Endothelial cell of umbilical vein (primary cell): Measurements from ENCODE around the gene FRMPD3. TPM values are rescaled to one million over a fixed set of nuclear protein-coding genes. Genes with fewer than 3 reads are reported as not detected.

Experiments
- BruUV-seq: library from RNA; stranded (reverse); fragments of 400-500 nt; replicated peaks from 2 replicates; lab custom pipeline; 2021; lab: Mats Ljungman, UMichigan
- CTCF ChIA-PET: fragments of 300-600, 350-600 bp; sonication (Branson Sonifier 250); formaldehyde crosslinking; loops from one replicate; lab custom pipeline; 2021; ENCODE audit warnings: antibody characterized with exemption, inconsistent platforms; lab: Charles Lee
- POLR2A ChIA-PET: fragments of 300-600, 350-600 bp; sonication (Branson Sonifier 250); formaldehyde crosslinking; loops from one replicate; lab custom pipeline; 2021; ENCODE audit warnings: antibody characterized with exemption, inconsistent platforms; lab: Charles Lee
- DNase-seq: peaks from one replicate; pipeline ENCODE4 v3.0.0-alpha.2; 2011; ENCODE audit warnings: low read depth, low spot score
- FAIRE-seq: peaks from 2 replicates; lab custom pipeline; 2011; peaks lifted over from hg19 to GRCh38; lab: Jason Lieb, UNC
- H2AFZ ChIP-seq: 2 replicates; pipeline ENCODE4 v1.6.0; 2012; ENCODE audit warnings: low read depth, low read length, control low read depth, inconsistent platforms
- H3K27ac ChIP-seq: 2 replicates; pipeline ENCODE4 v1.5.1; 2011; ENCODE audit warnings: low read depth, mild to moderate bottlenecking, control low read depth, low read length, moderate library complexity; ENCODE audit not compliant: insufficient read depth
- H3K27me3 ChIP-seq, 2 experiments: 2 replicates each; pipeline versions ENCODE4 v1.6.0 to v1.6.1; 2011; ENCODE audit warnings: low read length in 2 of 2, mixed read lengths in 1 of 2; ENCODE audit not compliant: control insufficient read depth in 2 of 2, insufficient read depth in 2 of 2
- H3K36me3 ChIP-seq, 2 experiments: 2 replicates in 1 of 2; 3 replicates in 1 of 2; pipeline ENCODE4 v1.5.1; 2011; ENCODE audit warnings: low read length in 2 of 2, mild to moderate bottlenecking in 1 of 2, moderate library complexity in 1 of 2; ENCODE audit not compliant: control insufficient read depth in 2 of 2, insufficient read depth in 2 of 2; ENCODE audit errors: extremely low read depth in 1 of 2
- H3K4me1 ChIP-seq: 3 replicates; pipeline ENCODE4 v1.5.1; 2011; ENCODE audit warnings: mild to moderate bottlenecking, low read length; ENCODE audit not compliant: control insufficient read depth, insufficient read depth; ENCODE audit errors: extremely low read depth
- H3K4me2 ChIP-seq: 2 replicates; pipeline ENCODE4 v1.6.1; 2011; ENCODE audit warnings: low read length, control low read depth, mixed read lengths; ENCODE audit not compliant: insufficient read depth
- H3K4me3 ChIP-seq, 3 experiments: fragments of 200-600 bp in 1 of 3; sonication (generic), shearing (Covaris generic) in 1 of 3; replicated peaks in 1 of 3; 2 replicates each; pipeline ENCODE4 v1.5.1; 2011 to 2016; ENCODE audit warnings: control low read depth in 3 of 3, low read length in 3 of 3, mild to moderate bottlenecking in 2 of 3, inconsistent platforms in 1 of 3, low read depth in 1 of 3, moderate library complexity in 1 of 3; ENCODE audit not compliant: insufficient read depth in 1 of 3
- H3K79me2 ChIP-seq: 2 replicates; pipeline ENCODE4 v1.6.0; 2012; ENCODE audit warnings: low read length, inconsistent platforms; ENCODE audit not compliant: control insufficient read depth, insufficient read depth
- H3K9ac ChIP-seq: replicated peaks from 2 replicates; pipeline ENCODE3; 2011; ENCODE audit warnings: low read length, control low read depth; ENCODE audit not compliant: insufficient read depth; ENCODE audit errors: extremely low read depth
- H3K9me1 ChIP-seq: replicated peaks from 3 replicates; pipeline ENCODE4 v1.6.0; 2011; ENCODE audit warnings: mild to moderate bottlenecking, low read length; ENCODE audit not compliant: control insufficient read depth, insufficient read depth; ENCODE audit errors: extremely low read depth
- H3K9me3 ChIP-seq: replicated peaks from 2 replicates; pipeline ENCODE4 v1.5.1; 2012; ENCODE audit warnings: low read length, inconsistent platforms; ENCODE audit not compliant: control insufficient read depth, insufficient read depth
- H4K20me1 ChIP-seq: replicated peaks from 2 replicates; pipeline ENCODE3; 2011; ENCODE audit warnings: mild to moderate bottlenecking, low read length; ENCODE audit not compliant: control insufficient read depth, insufficient read depth; ENCODE audit errors: extremely low read depth
- EZH2 ChIP-seq: IDR thresholded peaks from 2 replicates; pipeline ENCODE4 v1.6.1; 2012; ENCODE audit warnings: borderline replicate concordance, low read depth, mild to moderate bottlenecking, moderate library complexity, low read length, inconsistent platforms; ENCODE audit not compliant: severe bottlenecking
- FOS ChIP-seq: IDR thresholded peaks from 2 replicates; pipeline ENCODE4 v1.6.1; 2011; ENCODE audit warnings: mild to moderate bottlenecking, low read length, moderate library complexity, borderline replicate concordance; ENCODE audit not compliant: insufficient read depth
- GATA2 ChIP-seq: IDR thresholded peaks from 2 replicates; pipeline ENCODE4 v1.7.0; 2011; ENCODE audit warnings: low read depth, mild to moderate bottlenecking, moderate library complexity, mixed read lengths, low read length; ENCODE audit not compliant: insufficient read length, insufficient read depth
- JUN ChIP-seq: IDR thresholded peaks from 2 replicates; pipeline ENCODE4 v1.6.1; 2011; ENCODE audit warnings: borderline replicate concordance, low read depth; ENCODE audit not compliant: insufficient read length, insufficient read depth
- MAX ChIP-seq: IDR thresholded peaks from 2 replicates; pipeline ENCODE4 v1.6.1; 2011; ENCODE audit not compliant: insufficient read depth, insufficient read length
- MYC ChIP-seq: IDR thresholded peaks from one replicate; pipeline ENCODE4 v1.6.1; 2011; ENCODE audit warnings: mild to moderate bottlenecking, low read depth, low read length
- POLR2A ChIP-seq: IDR thresholded peaks from 2 replicates; pipeline ENCODE4 v1.6.1; 2012; ENCODE audit warnings: low read depth, mild to moderate bottlenecking, control low read depth, low read length
- POLR2AphosphoS5 ChIP-seq: IDR thresholded peaks from 2 replicates; pipeline ENCODE4 v1.6.1; 2012; ENCODE audit warnings: low read depth, mild to moderate bottlenecking, control low read depth, low read length, moderate library complexity; ENCODE audit not compliant: insufficient read depth
- dilution Hi-C: fragments of 300-500 bp; cut with MboI; formaldehyde crosslinking; loops from one replicate; pipeline ENCODE4 v1.15.0; 2019; ENCODE audit warnings: low sequenced_read_pairs; ENCODE audit not compliant: extremely low pct_ligation_motif_present
- intact Hi-C: fragments of 100-400 bp; cut with micrococcal nuclease; formaldehyde crosslinking; loops from one replicate; pipeline ENCODE4 v1.10.0; 2022
- polyA plus RNA-seq, 4 experiments: library from polyadenylated mRNA; depleted of rRNA in 3 of 4; stranded (reverse) in 3 of 4; unstranded in 1 of 4; fragments of >200 nt; gene quantifications; 2 replicates each; pipeline versions ENCODE4 v1.2.1 to v1.2.3, GENCODE V29; 2011 to 2012; ENCODE audit warnings: missing spikeins in 1 of 4
- total RNA-seq: library from RNA; stranded (reverse); gene quantifications from 2 replicates; pipeline ENCODE4 v1.2.3, GENCODE V29; 2021
- TF ChIP-seq, protein P1 (sequence below), 2 donors: IDR thresholded peaks; 1 replicate in 1 of 2; 2 replicates in 1 of 2; pipeline ENCODE4 v1.5.1; 2011; ENCODE audit warnings: low read length in 2 of 2, mild to moderate bottlenecking in 2 of 2, moderate library complexity in 2 of 2, control low read depth in 1 of 2, inconsistent platforms in 1 of 2, low read depth in 1 of 2; ENCODE audit not compliant: insufficient read depth in 1 of 2; ENCODE audit errors: extremely low read depth in 1 of 2

FRMPD3 gene
- total and polyA plus RNA-seq, 2 donors (not counting 3 experiments of a cell fraction or from before 2014, with no cell fraction given), result not detected

- TF ChIP-seq MYC, result no peak
- no peak for TF ChIP-seq POLR2A
- Histone ChIP-seq H3K4me3 (no peak overlapping the region), H3K36me3 (no peaks in the 10 kb centered on the region), H3K9ac (no peak overlapping the region), H3K9me3 (no peaks in the 10 kb centered on the region), H3K9me1 (no peaks in the 10 kb centered on the region), H3K79me2 (no peaks in the 10 kb centered on the region), H4K20me1 (no peaks in the 10 kb centered on the region), H2AFZ (no peak overlapping the region), H3K4me2 (no peak overlapping the region), H3K27ac (no peak overlapping the region), H3K4me1 (no peaks in the 10 kb centered on the region), H3K27me3 (peaks cover 21 to 22% of the 10 kb centered on the region in 2 experiments)
- DNase-seq (no peak), FAIRE-seq (no peak)
- POLR2A ChIA-PET, result no interaction called here
- no TSS peak for BruUV-seq
- CTCF ChIA-PET, result no interaction called here
- dilution Hi-C loops (no loop called here), intact Hi-C loops (no loop called here)
Observed at GRCh38 chrX:107445146-107445545, 4.3 kb upstream of the FRMPD3 start.

DNA sequence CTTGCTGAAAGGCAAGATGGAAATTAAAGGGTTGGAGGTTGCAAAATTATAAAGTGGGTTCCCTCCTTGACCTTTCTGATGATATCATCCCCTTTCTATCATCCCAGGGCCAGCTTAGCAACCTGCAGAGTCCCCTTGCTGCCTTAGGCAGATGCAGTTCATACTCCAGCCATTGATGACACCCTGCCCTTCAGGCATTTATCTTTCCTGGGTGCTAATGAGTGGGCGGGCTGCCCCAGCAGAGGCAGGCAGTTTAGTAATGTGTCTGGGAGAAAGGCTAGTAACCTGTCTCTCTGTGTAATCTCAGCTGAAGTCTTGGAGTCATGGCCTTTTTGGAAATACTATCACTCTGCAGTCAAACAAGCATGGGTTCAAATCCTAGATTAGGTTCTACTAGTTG is 3.8 kb upstream of the FRMPD3 start:
- BruUV-seq, result no TSS peak
- DNase-seq (no peak), FAIRE-seq (no peak)
- Histone ChIP-seq H3K36me3 (no peaks in the 10 kb centered on the region), H3K4me3 (no peak overlapping the region), H3K27ac (no peak overlapping the region), H4K20me1 (no peaks in the 10 kb centered on the region), H3K4me1 (no peaks in the 10 kb centered on the region), H3K4me2 (no peak overlapping the region), H2AFZ (no peak overlapping the region), H3K9ac (no peak overlapping the region), H3K9me3 (no peaks in the 10 kb centered on the region), H3K9me1 (no peaks in the 10 kb centered on the region), H3K79me2 (no peaks in the 10 kb centered on the region), H3K27me3 (peaks cover 24 to 25% of the 10 kb centered on the region in 2 experiments)
- POLR2A ChIA-PET, result no interaction called here
- intact Hi-C loops (no loop called here), dilution Hi-C loops (no loop called here)
- CTCF ChIA-PET, result no interaction called here
- TF ChIP-seq MYC (no peak), JUN (no peak), POLR2AphosphoS5 (no peak), FOS (no peak), EZH2 (no peak), MAX (no peak), POLR2A (no peak), GATA2 (no peak)
- TF ChIP-seq, protein P1, sequence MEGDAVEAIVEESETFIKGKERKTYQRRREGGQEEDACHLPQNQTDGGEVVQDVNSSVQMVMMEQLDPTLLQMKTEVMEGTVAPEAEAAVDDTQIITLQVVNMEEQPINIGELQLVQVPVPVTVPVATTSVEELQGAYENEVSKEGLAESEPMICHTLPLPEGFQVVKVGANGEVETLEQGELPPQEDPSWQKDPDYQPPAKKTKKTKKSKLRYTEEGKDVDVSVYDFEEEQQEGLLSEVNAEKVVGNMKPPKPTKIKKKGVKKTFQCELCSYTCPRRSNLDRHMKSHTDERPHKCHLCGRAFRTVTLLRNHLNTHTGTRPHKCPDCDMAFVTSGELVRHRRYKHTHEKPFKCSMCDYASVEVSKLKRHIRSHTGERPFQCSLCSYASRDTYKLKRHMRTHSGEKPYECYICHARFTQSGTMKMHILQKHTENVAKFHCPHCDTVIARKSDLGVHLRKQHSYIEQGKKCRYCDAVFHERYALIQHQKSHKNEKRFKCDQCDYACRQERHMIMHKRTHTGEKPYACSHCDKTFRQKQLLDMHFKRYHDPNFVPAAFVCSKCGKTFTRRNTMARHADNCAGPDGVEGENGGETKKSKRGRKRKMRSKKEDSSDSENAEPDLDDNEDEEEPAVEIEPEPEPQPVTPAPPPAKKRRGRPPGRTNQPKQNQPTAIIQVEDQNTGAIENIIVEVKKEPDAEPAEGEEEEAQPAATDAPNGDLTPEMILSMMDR (IDR thresholded peaks at IDR 0.05; ENCODE audit: extremely low read depth in 1 of 2, insufficient read depth in 1 of 2, low read depth in 1 of 2, low read length in 2 of 2), result no peak
